Measurements from ENCODE around the gene PCDHGB6. TPM values are rescaled to one million over a fixed set of nuclear protein-coding genes. Genes with fewer than 3 reads are reported as not detected.
"Not testable (repeated sequence)": the region's sequence is repeated elsewhere in the genome, so short reads cannot be mapped to it uniquely, and the experiment has no call there.

PCDHGB6 gene
- 9.3 TPM for total RNA-seq

- DNase-seq = peak; percentile 50
Measured at GRCh38 chr5:141407790-141408505, at the start of gene PCDHGB6. Gene PCDHGB6 (plus strand): TSS chr5:141408021. CDS start chr5:141408203, 182 bp downstream.

DNA sequence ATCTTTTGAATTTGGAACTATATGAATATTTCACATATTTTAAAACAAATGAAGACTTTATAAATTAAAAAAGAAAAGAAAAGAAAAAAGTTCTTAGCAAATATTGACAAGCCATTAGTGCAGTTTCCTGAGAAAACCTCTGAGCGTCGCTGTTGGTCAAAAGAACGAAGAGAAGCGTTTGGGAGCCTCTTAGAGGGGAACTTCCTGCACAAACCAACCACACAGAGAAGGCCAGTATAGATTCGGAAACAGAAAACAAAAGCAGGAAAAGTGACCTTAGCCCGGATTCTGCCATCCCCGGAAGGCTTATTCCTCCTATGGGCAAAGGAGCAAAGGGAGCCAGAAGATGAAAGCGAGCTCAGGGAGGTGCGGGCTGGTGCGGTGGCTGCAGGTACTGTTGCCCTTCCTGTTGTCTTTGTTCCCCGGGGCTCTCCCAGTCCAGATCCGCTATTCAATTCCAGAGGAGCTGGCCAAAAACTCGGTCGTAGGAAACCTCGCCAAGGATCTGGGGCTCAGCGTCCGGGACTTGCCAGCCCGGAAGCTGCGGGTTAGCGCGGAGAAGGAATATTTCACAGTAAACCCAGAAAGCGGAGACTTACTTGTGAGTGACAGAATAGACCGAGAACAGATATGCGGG, 47.9 kb upstream of the PCDHGB6 start, which contains the start of gene PCDHGB2:
PCDHGB2 (plus strand) TSS at position 205 of the 637 bp plus-strand sequence; CDS start at position 347, 142 bp downstream.
- DNase-seq = peak; percentile 19

DNA sequence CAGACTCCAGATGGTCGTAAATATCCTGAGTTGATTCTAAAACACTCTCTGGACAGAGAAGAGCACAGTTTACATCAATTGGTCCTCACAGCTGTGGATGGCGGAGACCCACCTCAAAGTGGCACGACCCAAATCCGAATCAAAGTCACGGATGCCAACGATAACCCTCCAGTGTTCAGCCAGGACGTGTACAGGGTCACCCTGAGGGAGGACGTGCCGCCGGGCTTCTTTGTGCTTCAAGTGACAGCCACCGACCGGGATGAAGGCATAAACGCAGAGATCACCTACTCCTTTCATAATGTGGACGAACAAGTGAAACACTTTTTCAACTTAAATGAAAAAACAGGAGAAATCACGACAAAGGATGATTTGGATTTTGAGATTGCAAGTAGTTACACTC, 47.1 kb upstream of the PCDHGB6 start:
- no peak for DNase-seq

GRCh38 chr5:141362719-141363118, 45.1 kb upstream of the PCDHGB6 start:
- DNase-seq = no peak

GRCh38 chr5:141363952-141364660, 43.7 kb upstream of the PCDHGB6 start, which contains the start of gene PCDHGA5:
Gene PCDHGA5 (plus strand): TSS chr5:141364162. CDS start chr5:141364331, 169 bp downstream.
- peak; percentile 8 for DNase-seq

- DNase-seq = no peak
Measured at GRCh38 chr5:141366016-141366896, 41.6 kb upstream of the PCDHGB6 start.

DNA sequence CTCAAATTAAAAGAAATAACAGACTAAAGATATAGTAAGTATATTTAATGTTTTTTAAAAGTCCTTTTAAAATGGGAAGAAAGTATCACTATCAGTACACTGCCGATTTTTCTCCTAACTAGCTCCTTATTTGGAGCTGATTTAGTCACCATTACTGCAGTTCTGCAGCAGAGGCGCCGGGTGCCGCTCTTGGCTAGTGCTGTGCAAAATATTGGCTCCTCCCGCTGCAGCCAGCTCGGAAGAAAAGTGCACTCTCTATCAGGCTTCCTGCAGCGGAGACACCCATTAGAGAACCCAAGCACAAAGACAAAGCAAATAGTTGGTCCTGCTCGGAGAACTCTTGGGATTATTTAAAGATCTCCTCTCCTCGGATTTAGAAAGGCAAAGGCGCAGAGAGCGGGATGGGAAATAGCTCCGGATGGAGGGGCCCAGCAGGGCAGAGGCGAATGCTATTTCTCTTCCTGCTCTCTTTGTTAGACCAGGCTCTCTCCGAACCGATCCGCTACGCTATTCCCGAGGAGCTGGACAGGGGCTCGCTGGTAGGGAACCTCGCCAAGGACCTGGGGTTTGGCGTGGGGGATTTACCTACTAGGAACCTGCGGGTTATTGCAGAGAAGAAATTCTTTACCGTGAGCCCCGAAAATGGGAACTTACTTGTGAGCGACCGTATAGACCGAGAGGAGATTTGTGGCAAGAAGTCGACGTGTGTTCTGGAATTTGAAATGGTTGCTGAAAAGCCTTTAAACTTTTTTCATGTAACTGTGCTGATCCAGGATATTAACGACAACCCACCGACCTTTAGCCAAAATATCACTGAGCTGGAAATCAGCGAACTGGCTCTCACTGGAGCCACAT, 37.6 kb upstream of the PCDHGB6 start, which contains the start of gene PCDHGB3:
PCDHGB3 (plus strand) TSS at position 249 of the 855 bp plus-strand sequence; CDS start at position 402, 153 bp downstream.
- peak; percentile 2 for DNase-seq

- DNase-seq = no peak
Measured at GRCh38 chr5:141371572-141372475, 36.0 kb upstream of the PCDHGB6 start.

DNA sequence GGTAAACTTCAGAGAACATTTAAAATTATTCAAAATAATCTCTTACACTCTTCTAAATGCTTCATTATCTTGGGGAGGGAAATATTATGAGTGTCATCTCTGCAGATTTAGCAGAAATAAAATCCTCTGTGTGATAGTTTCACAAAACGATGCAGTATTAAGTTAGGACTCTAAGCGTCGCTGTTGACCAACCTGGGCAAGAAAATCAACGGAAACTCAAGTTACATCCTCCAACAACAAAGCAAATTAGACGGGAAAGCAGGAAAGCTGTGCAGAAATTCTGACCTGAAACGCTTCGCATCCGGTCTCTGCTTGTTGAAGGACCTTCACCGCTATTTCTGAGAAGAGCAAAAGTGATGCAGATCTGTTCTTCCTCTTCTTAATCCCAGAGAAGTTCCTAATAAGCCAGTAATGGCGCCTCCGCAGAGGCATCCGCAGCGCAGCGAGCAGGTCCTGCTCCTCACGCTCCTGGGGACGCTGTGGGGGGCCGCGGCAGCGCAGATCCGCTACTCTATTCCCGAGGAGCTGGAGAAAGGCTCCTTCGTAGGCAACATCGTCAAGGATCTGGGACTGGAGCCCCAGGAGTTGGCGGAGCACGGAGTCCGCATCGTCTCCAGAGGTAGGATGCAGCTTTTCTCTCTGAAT, 34.0 kb upstream of the PCDHGB6 start, which contains the start of gene PCDHGA6:
PCDHGA6 (plus strand) TSS at position 219 of the 645 bp plus-strand sequence; CDS start at position 412, 193 bp downstream.
- peak; percentile 6 for DNase-seq

GRCh38 chr5:141374627-141375026, 33.2 kb upstream of the PCDHGB6 start:
- no peak for DNase-seq

- not testable (repeated sequence) for DNase-seq
Measured at GRCh38 chr5:141375444-141376155, 32.2 kb upstream of the PCDHGB6 start.

GRCh38 chr5:141382469-141383294, 25.1 kb upstream of the PCDHGB6 start, which contains the start of gene PCDHGA7:
Gene PCDHGA7 (plus strand): TSS chr5:141382742. CDS start chr5:141382900, 158 bp downstream.
- DNase-seq = peak; percentile 2

DNA sequence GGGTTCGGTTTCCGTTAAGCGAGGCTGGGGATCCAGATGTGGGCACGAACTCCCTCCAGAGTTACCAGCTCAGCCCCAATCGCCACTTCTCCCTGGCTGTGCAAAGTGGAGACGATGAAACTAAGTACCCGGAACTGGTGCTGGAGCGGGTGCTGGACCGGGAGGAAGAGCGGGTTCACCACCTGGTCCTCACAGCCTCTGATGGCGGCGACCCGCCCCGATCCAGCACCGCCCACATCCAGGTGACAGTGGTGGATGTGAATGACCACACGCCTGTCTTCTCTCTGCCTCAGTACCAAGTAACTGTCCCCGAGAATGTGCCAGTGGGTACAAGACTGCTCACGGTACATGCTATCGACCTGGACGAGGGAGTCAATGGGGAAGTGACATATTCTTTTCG, 24.5 kb upstream of the PCDHGB6 start:
- DNase-seq = no peak

- no peak for DNase-seq
Measured at GRCh38 chr5:141384471-141385267, 23.2 kb upstream of the PCDHGB6 start.

DNA sequence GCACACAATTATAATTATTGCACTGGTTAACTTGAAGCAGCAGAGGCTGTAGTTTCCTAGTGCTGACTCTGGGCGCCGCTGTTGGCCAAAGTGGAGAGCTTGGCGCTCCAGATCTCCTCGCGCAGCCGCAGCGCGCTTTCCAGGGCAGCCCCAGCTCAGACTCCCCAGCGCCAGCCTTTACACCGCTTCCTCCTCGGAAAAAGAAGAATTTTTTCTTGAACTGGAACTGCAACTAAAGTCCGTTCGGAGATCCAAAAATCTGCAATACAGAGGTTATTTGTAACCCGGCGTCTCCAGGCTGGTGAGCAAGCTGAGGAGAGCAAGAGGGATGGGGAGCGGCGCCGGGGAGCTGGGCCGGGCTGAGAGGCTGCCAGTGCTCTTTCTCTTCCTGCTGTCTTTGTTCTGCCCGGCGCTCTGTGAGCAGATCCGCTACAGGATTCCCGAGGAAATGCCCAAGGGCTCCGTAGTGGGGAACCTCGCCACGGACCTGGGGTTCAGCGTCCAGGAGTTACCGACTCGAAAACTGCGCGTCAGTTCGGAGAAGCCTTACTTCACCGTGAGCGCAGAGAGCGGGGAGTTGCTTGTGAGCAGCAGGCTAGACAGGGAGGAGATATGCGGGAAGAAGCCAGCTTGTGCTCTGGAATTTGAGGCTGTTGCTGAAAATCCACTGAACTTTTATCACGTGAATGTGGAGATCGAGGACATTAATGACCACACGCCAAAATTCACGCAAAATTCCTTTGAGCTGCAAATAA, 20.1 kb upstream of the PCDHGB6 start, which contains the start of gene PCDHGB4:
PCDHGB4 (plus strand) TSS at position 142 of the 755 bp plus-strand sequence; CDS start at position 329, 187 bp downstream.
- peak; percentile 18 for DNase-seq

Measured in tongue (tissue), 2 donors.